DMS79 treated with DMSO at 0.1 percent for 48 hours (cell line): ENCODE data around the gene FDXR.

Source experiments
- DNase-seq: peaks from one replicate; lab custom pipeline; 2025; lab: John Stamatoyannopoulos, UW

The FDXR gene

GRCh38 chr17:74857191-74857590 lies 15.6 kb downstream of the FDXR start:
- peak; percentile 13 for DNase-seq

- DNase-seq = no peak
These were observed 16.7 kb downstream of the FDXR start for GRCh38 chr17:74856112-74856511.

- no peak for DNase-seq
These were observed 17.5 kb downstream of the FDXR start for GRCh38 chr17:74855323-74855722.

- no peak for DNase-seq
These were observed 18.0 kb downstream of the FDXR start for GRCh38 chr17:74854792-74855191.

GRCh38 chr17:74853669-74854068 lies 19.1 kb downstream of the FDXR start:
- no peak for DNase-seq

GRCh38 chr17:74853048-74853397 lies 19.8 kb downstream of the FDXR start:
- no peak for DNase-seq

GRCh38 chr17:74852237-74853047 lies 20.4 kb downstream of the FDXR start:
- DNase-seq = no peak

GRCh38 chr17:74851612-74852236 lies 21.1 kb downstream of the FDXR start:
- DNase-seq = no peak

GRCh38 chr17:74850914-74851313 lies 21.9 kb downstream of the FDXR start:
- no peak for DNase-seq

- no peak for DNase-seq
These were observed 22.5 kb downstream of the FDXR start for GRCh38 chr17:74850310-74850709.

GRCh38 chr17:74848656-74849399 lies 24.0 kb downstream of the FDXR start:
- DNase-seq = no peak

GRCh38 chr17:74846621-74847020 lies 26.2 kb downstream of the FDXR start:
- no peak for DNase-seq

- no peak for DNase-seq
These were observed 29.5 kb downstream of the FDXR start for GRCh38 chr17:74843352-74843627.

- peak; percentile 39 for DNase-seq
These were observed 30.0 kb downstream of the FDXR start for GRCh38 chr17:74842599-74843351.

GRCh38 chr17:74842146-74842598 lies 30.6 kb downstream of the FDXR start:
- peak; percentile 5 for DNase-seq

- no peak for DNase-seq
These were observed 31.7 kb downstream of the FDXR start for GRCh38 chr17:74840989-74841666.

GRCh38 chr17:74839990-74840852 lies 32.6 kb downstream of the FDXR start:
- no peak for DNase-seq

- DNase-seq = no peak
These were observed 34.5 kb downstream of the FDXR start for GRCh38 chr17:74838274-74838673.

- no peak for DNase-seq
These were observed 35.9 kb downstream of the FDXR start for GRCh38 chr17:74836691-74837467.

GRCh38 chr17:74836191-74836590 lies 36.6 kb downstream of the FDXR start:
- DNase-seq = no peak
